Right atrium auricular region (tissue), 2 donors: ENCODE data around the gene LPIN2. TPM values are rescaled to one million over a fixed set of nuclear protein-coding genes. Genes with fewer than 3 reads are reported as not detected.

Source experiments
- DNase-seq: peaks from one replicate; pipeline ENCODE4 v3.0.0-alpha.2; 2019; ENCODE audit warnings: low spot score
- H3K27ac ChIP-seq, 2 donors: fragments of 200-600 bp; sonication (generic); 1 replicate in 1 of 2; 2 replicates in 1 of 2; pipeline ENCODE4 v1.5.1; 2016 to 2019
- H3K27me3 ChIP-seq, 2 donors: fragments of 200-600 bp; sonication (generic); one replicate each; pipeline versions ENCODE4 v1.5.1 to v1.6.0; 2017 to 2019
- H3K36me3 ChIP-seq: fragments of 200-600 bp; sonication (generic); one replicate; pipeline ENCODE4 v1.5.1; 2016
- H3K4me1 ChIP-seq, 2 donors: fragments of 200-600 bp; sonication (generic); one replicate each; pipeline versions ENCODE4 v1.5.1 to v1.6.0; 2017 to 2019
- H3K4me3 ChIP-seq, 2 donors: fragments of 200-600 bp; sonication (generic); 1 replicate in 1 of 2; 2 replicates in 1 of 2; pipeline ENCODE4 v1.5.1; 2017 to 2019; ENCODE audit warnings: mild to moderate bottlenecking in 1 of 2, moderate library complexity in 1 of 2
- H3K9me3 ChIP-seq, 2 donors: fragments of 200-600 bp; sonication (generic); one replicate each; pipeline ENCODE4 v1.5.1; 2019
- CTCF ChIP-seq, 2 donors: fragments of 200-600 bp; sonication (generic); IDR thresholded peaks; one replicate each; pipeline ENCODE4 v1.5.1; 2019; ENCODE audit warnings: antibody characterized with exemption in 2 of 2
- total RNA-seq, 2 donors: library from RNA; depleted of rRNA; stranded (reverse); fragments of >200 nt; gene quantifications; one replicate each; pipeline ENCODE4 v1.1.0, GENCODE V29; 2016

The LPIN2 gene
- total RNA-seq, 2 donors from 2014 or later = 15.5 to 19.0 TPM

- Histone ChIP-seq H3K4me3 (no peak overlapping the region), H3K27ac (no peak overlapping the region)
- TF ChIP-seq CTCF (IDR thresholded peaks at IDR 0.05) = no peak
Observed at GRCh38 chr18:2964361-2965010, 48.5 kb downstream of the LPIN2 start.

More at GRCh38 chr18:2964361-2965010, 48.5 kb downstream of the LPIN2 start:
- H3K4me1 ChIP-seq = peaks cover 0 to 50% of the 10 kb centered on the region in 2 donors
- no peak for DNase-seq
- no peaks in the 10 kb centered on the region for H3K9me3 ChIP-seq
- H3K36me3 ChIP-seq = no peaks in the 10 kb centered on the region
- no peaks in the 10 kb centered on the region for H3K27me3 ChIP-seq

Other genes with a start within 250 kb of the LPIN2 start
- 10 to 100 TPM in 1 of 2 donors, 1 to 10 TPM in 1; 6.9 to 13.2 TPM for gene EMILIN2, start 166.1 kb downstream of the LPIN2 start, total RNA-seq
- 100 to 1,000 TPM; 357 to 410 TPM for gene MYOM1, start 206.8 kb upstream of the LPIN2 start, total RNA-seq
- 1,000 to 10,000 TPM; 1,108 to 5,712 TPM for gene MYL12A, start 234.7 kb upstream of the LPIN2 start, total RNA-seq
- gene MYL12B, start 249.0 kb upstream of the LPIN2 start, total RNA-seq = 100 to 1,000 TPM; 180 to 231 TPM